HG03045 (cell line): Measurements from ENCODE around the gene TSPAN32.
"Not testable (repeated sequence)": the region's sequence is repeated elsewhere in the genome, so short reads cannot be mapped to it uniquely, and the experiment has no call there.

Experiments
- ATAC-seq: cut with Tn5 transposase; IDR thresholded peaks from one replicate; pipeline ENCODE4 v1.9.1; 2021; ENCODE audit warnings: mild to moderate bottlenecking, moderate library complexity; ENCODE audit not compliant: unreplicated experiment

TSPAN32 gene

GRCh38 chr11:2332569-2332968, 30.8 kb downstream of the TSPAN32 start:
- ATAC-seq = not testable (repeated sequence)

GRCh38 chr11:2333486-2334205, 31.8 kb downstream of the TSPAN32 start:
- ATAC-seq = not testable (repeated sequence)

GRCh38 chr11:2335286-2335685, 33.5 kb downstream of the TSPAN32 start:
- ATAC-seq = not testable (repeated sequence)

GRCh38 chr11:2338760-2339159, 36.9 kb downstream of the TSPAN32 start:
- ATAC-seq = not testable (repeated sequence)

- no peak for ATAC-seq
These were observed 40.7 kb downstream of the TSPAN32 start for GRCh38 chr11:2342557-2342956.

- ATAC-seq = no peak
These were observed 41.2 kb downstream of the TSPAN32 start for GRCh38 chr11:2342981-2343380.

GRCh38 chr11:2343502-2343901, 41.7 kb downstream of the TSPAN32 start:
- ATAC-seq = no peak

- ATAC-seq = no peak
These were observed 43.2 kb downstream of the TSPAN32 start for GRCh38 chr11:2345050-2345449.

GRCh38 chr11:2346014-2346413, 44.2 kb downstream of the TSPAN32 start:
- ATAC-seq = no peak

- ATAC-seq = no peak
These were observed 44.9 kb downstream of the TSPAN32 start for GRCh38 chr11:2346586-2347307.

GRCh38 chr11:2347308-2347830, 45.6 kb downstream of the TSPAN32 start:
- ATAC-seq = no peak

GRCh38 chr11:2348986-2349385, 47.2 kb downstream of the TSPAN32 start:
- no peak for ATAC-seq

- no peak for ATAC-seq
These were observed 49.9 kb downstream of the TSPAN32 start for GRCh38 chr11:2351701-2352100.

- no peak for ATAC-seq
These were observed 50.6 kb downstream of the TSPAN32 start for GRCh38 chr11:2352420-2352819.

GRCh38 chr11:2355000-2355644, 53.3 kb downstream of the TSPAN32 start:
- no peak for ATAC-seq

GRCh38 chr11:2357246-2357645, 55.4 kb downstream of the TSPAN32 start:
- no peak for ATAC-seq

- not testable (repeated sequence) for ATAC-seq
These were observed 55.8 kb downstream of the TSPAN32 start for GRCh38 chr11:2357651-2358050.

- ATAC-seq = no peak
These were observed 57.1 kb downstream of the TSPAN32 start for GRCh38 chr11:2358754-2359442.

GRCh38 chr11:2359557-2359956, 57.7 kb downstream of the TSPAN32 start:
- no peak for ATAC-seq

- ATAC-seq = no peak
These were observed 58.3 kb downstream of the TSPAN32 start for GRCh38 chr11:2360081-2360642.

GRCh38 chr11:2361565-2361964, 59.8 kb downstream of the TSPAN32 start:
- ATAC-seq = no peak
